GM12878 (cell line): ENCODE measurements around the gene TMBIM1. TPM values are rescaled to one million over a fixed set of nuclear protein-coding genes. Genes with fewer than 3 reads are reported as not detected.
A peak's percentile ranks its signal among the peaks of the same experiment; 100 is the strongest.

Source experiments
- ATAC-seq: fragments of 200-7000 bp; cut with Tn5 transposase; 3 replicates; pipeline ENCODE4 v1.9.1; 2020; ENCODE audit warnings: mild to moderate bottlenecking, moderate library complexity
- BruUV-seq: library from RNA; stranded (reverse); fragments of 400-500 nt; replicated peaks from 2 replicates; lab custom pipeline; 2021; lab: Mats Ljungman, UMichigan
- CTCF ChIA-PET: fragments of 300-600 bp; sonication (Branson Sonifier 250); formaldehyde crosslinking; extraction: SDS; loops from one replicate; lab custom pipeline; 2021; ENCODE audit warnings: inconsistent platforms; lab: Yijun Ruan, JAX
- POLR2A ChIA-PET: fragments of 350-600 bp; formaldehyde crosslinking; extraction: SDS; loops from one replicate; lab custom pipeline; 2021; ENCODE audit warnings: inconsistent platforms; lab: Charles Lee
- RAD21 ChIA-PET: fragments of 300-600 bp; sonication (Branson Sonifier 250); formaldehyde crosslinking; loops from one replicate; lab custom pipeline; 2023; ENCODE audit warnings: antibody characterized with exemption; ENCODE audit not compliant: unreplicated experiment; lab: Charles Lee
- SMC1A ChIA-PET: fragments of 300-600 bp; sonication (Branson Sonifier 250); formaldehyde crosslinking; loops from one replicate; lab custom pipeline; 2023; ENCODE audit not compliant: unreplicated experiment, uncharacterized antibody; lab: Charles Lee
- DNase-seq: peaks from one replicate; pipeline ENCODE4 v3.0.0-alpha.2; 2011; ENCODE audit warnings: low read depth, low spot score
- FAIRE-seq: peaks from 3 replicates; lab custom pipeline; 2011; peaks lifted over from hg19 to GRCh38; lab: Jason Lieb, UNC
- H2AFZ ChIP-seq: 2 replicates; pipeline ENCODE4 v1.6.0; 2011; ENCODE audit warnings: low read depth, low read length, control low read depth; ENCODE audit not compliant: control insufficient read depth
- H3K27ac ChIP-seq: 2 replicates; pipeline ENCODE4 v1.5.1; 2011; ENCODE audit warnings: control low read depth; ENCODE audit not compliant: control insufficient read depth, insufficient read depth
- H3K27me3 ChIP-seq, 2 experiments: replicated peaks in 1 of 2; 2 replicates each; pipeline versions ENCODE4 v1.6.0 to v1.6.1; 2011; ENCODE audit warnings: low read length in 1 of 2; ENCODE audit not compliant: control insufficient read depth in 2 of 2, insufficient read depth in 2 of 2
- H3K36me3 ChIP-seq, 2 experiments: 2 replicates each; pipeline ENCODE4 v1.5.1; 2011; ENCODE audit warnings: low read length in 1 of 2; ENCODE audit not compliant: control insufficient read depth in 2 of 2, insufficient read depth in 2 of 2
- H3K4me1 ChIP-seq: 2 replicates; pipeline ENCODE4 v1.6.1; 2011; ENCODE audit warnings: mild to moderate bottlenecking, low read length, moderate library complexity, mixed read lengths; ENCODE audit not compliant: control insufficient read depth, insufficient read depth
- H3K4me2 ChIP-seq: 2 replicates; pipeline ENCODE4 v1.6.0; 2011; ENCODE audit warnings: control low read depth; ENCODE audit not compliant: control insufficient read depth, insufficient read depth
- H3K4me3 ChIP-seq: fragments of 200-600 bp; sonication (generic); 2 replicates; pipeline ENCODE4 v1.5.1; 2016
- H3K79me2 ChIP-seq: 2 replicates; pipeline ENCODE4 v1.6.0; 2011; ENCODE audit warnings: low read length; ENCODE audit not compliant: control insufficient read depth, insufficient read depth
- H3K9ac ChIP-seq: 2 replicates; pipeline ENCODE4 v1.8.0; 2011; ENCODE audit warnings: low read length, control low read depth, mixed read lengths; ENCODE audit not compliant: control insufficient read depth, insufficient read depth
- H3K9me3 ChIP-seq: replicated peaks from 3 replicates; pipeline ENCODE4 v1.5.1; 2011; ENCODE audit warnings: mild to moderate bottlenecking, low read length; ENCODE audit not compliant: control insufficient read depth, insufficient read depth
- H4K20me1 ChIP-seq: 2 replicates; pipeline ENCODE4 v1.6.0; 2011; ENCODE audit not compliant: control insufficient read depth, insufficient read depth
- CEBPB ChIP-seq, 2 experiments: fragments of 150-350 bp in 1 of 2; IDR thresholded peaks; 2 replicates each; pipeline ENCODE4 v1.6.1; 2012 to 2014; ENCODE audit warnings: low read depth in 2 of 2, low read length in 2 of 2, borderline replicate concordance in 1 of 2, inconsistent platforms in 1 of 2
- KAT2A ChIP-seq: conservative IDR thresholded peaks from 2 replicates; pipeline ENCODE4 v1.6.1; 2011; ENCODE audit warnings: low read depth, low read length; ENCODE audit not compliant: control insufficient read depth
- NR2F1 ChIP-seq: fragments of 450-650 bp; conservative IDR thresholded peaks from 2 replicates; pipeline ENCODE4 v1.6.1; 2017; ENCODE audit warnings: mild to moderate bottlenecking
- TCF12 ChIP-seq: IDR thresholded peaks from 2 replicates; pipeline ENCODE4 v1.6.1; 2011; ENCODE audit warnings: low read depth, mild to moderate bottlenecking, low read length
- ZNF217 ChIP-seq: fragments of 450-650 bp; IDR thresholded peaks from 2 replicates; pipeline ENCODE4 v1.6.1; 2017; ENCODE audit warnings: antibody characterized with exemption, mild to moderate bottlenecking
- ZZZ3 ChIP-seq: IDR thresholded peaks from 2 replicates; pipeline ENCODE4 v1.6.1; 2011; ENCODE audit warnings: low read depth; ENCODE audit not compliant: control insufficient read depth, insufficient read length
- WGBS: methylation state at CpG from one replicate; pipeline ENCODE4 v1.1.6; 2016; ENCODE audit warnings: low lambda C conversion rate; ENCODE audit not compliant: insufficient replicate concordance, insufficient coverage; ENCODE audit errors: missing lambda C conversion rate; 5-methylcytosine and 5-hydroxymethylcytosine counted together
- in situ Hi-C: fragments of 300-500 bp; cut with MboI; formaldehyde crosslinking; loops from 9 replicates; pipeline ENCODE4 v1.14.3; 2018; ENCODE audit warnings: mixed read lengths
- intact Hi-C: fragments of 100-400 bp; cut with micrococcal nuclease; formaldehyde crosslinking; loops from one replicate; pipeline ENCODE4 v1.14.2; 2022; ENCODE audit not compliant: unreplicated experiment
- polyA plus RNA-seq, 11 experiments: library from polyadenylated mRNA; depleted of rRNA in 4 of 11; unstranded in 6 of 11; stranded (reverse) in 5 of 11; fragments of >200 nt; fragmentation: Nextera tagmentation in 4 of 11; fragmentation: Illumina TruSeq in 1 of 11; extraction: Ambion mirVana in 4 of 11; extraction: Trizol in 1 of 11; gene quantifications; 1 replicate in 1 of 11; 2 replicates in 10 of 11; pipeline versions ENCODE4 v1.2.1 to v1.2.3, GENCODE V29; 2011 to 2016; ENCODE audit warnings: inconsistent platforms in 2 of 11, missing spikeins in 2 of 11, low read depth in 1 of 11
- total RNA-seq, 4 experiments: library from RNA; depleted of rRNA in 3 of 4; stranded (reverse); fragments of >200 nt in 3 of 4; fragmentation: Illumina TruSeq in 1 of 4; extraction: Trizol in 1 of 4; gene quantifications; 2 replicates each; pipeline versions ENCODE4 v1.2.1 to v1.2.3, GENCODE V29; 2013 to 2021
- TF ChIP-seq, protein P1 (sequence below): IDR thresholded peaks from 2 replicates; pipeline ENCODE4 v1.6.1; 2012; ENCODE audit warnings: mild to moderate bottlenecking, low read depth, low read length
- TF ChIP-seq, protein P2 (sequence below): IDR thresholded peaks from 2 replicates; pipeline ENCODE4 v1.6.1; 2012; ENCODE audit warnings: low read length, inconsistent platforms
- TF ChIP-seq, protein P3 (sequence below): fragments of 450-650 bp; IDR thresholded peaks from 2 replicates; pipeline ENCODE4 v1.6.1; 2016; ENCODE audit warnings: mild to moderate bottlenecking
- TF ChIP-seq, protein P4 (sequence below): IDR thresholded peaks from 2 replicates; pipeline ENCODE4 v1.6.1; 2011; ENCODE audit warnings: low read depth, low read length, improper control_type of control experiment, borderline replicate concordance

TMBIM1 gene
- total and polyA plus RNA-seq, 10 of the 15 experiments (the other 5 are each of a cell fraction or from before 2014, with no cell fraction given) = 6.1 to 38.3 (median 26.2) TPM

DNA sequence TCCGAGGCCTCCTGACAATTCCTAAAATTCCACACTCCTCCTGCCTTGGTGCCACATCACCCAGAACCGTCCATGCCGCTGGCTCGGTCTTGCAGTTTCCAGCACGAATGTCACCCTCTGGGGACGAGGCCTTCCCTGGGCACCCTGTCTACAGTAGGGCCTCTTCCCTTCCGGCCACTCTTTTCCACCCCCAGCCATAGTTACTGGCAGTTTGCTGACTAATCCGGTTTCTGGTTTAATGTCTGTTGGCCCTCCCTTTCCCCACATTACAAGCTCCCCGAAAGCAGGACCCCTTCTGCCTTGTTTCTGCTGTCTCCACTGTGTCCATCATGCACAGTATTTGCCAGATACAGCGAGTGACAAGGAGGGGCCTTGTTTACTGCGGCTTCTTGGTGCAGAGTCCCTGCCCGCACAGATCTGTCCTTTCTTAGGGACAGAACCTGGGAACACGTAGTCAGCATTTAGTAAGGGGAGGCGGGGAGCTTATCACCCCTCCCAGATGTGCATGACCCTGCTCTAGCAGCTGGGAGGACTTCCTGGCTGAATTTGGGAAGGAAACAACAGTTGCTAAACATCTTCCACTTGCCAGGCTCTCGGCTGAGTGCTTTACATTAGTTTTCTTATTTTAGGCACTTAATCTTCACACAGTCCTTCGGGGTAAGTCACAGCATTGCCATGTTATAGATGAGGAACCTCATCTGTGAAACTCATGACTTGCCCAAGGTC lies 40.8 kb upstream of the TMBIM1 start:
- no TSS peak for BruUV-seq
- Histone ChIP-seq H3K27ac (peak overlapping the region; percentile 27; the same call in 1 of the 2 replicates), H3K36me3 (no peaks in the 10 kb centered on the region), H2AFZ (peak overlapping the region; percentile 61), H3K4me1 (peaks cover 49% of the 10 kb centered on the region), H3K27me3 (no peaks in the 10 kb centered on the region), H3K4me3 (no peak overlapping the region), H3K9ac (no peak overlapping the region; the same call in 1 of the 2 replicates), H3K4me2 (peak overlapping the region; percentile 41; the same call in 1 of the 2 replicates), H4K20me1 (no peaks in the 10 kb centered on the region), H3K9me3 (peaks cover 1% of the 10 kb centered on the region; the same call in 2 of the 3 replicates), H3K79me2 (no peaks in the 10 kb centered on the region; the same call in 1 of the 2 replicates)
- in situ Hi-C loops (no loop called here), intact Hi-C loops (no loop called here)
- ChIA-PET SMC1A (interaction anchor here (0.6 to 2.8 kb wide), 4 partner anchors 17 to 64 kb away, joined by 3 to 12 read pairs (median 4); partner anchors contain the start of gene CATIP), POLR2A (interaction anchor here (0.6 to 1.3 kb wide), 2 partner anchors 10 to 39 kb away, joined by 3 to 4 read pairs; no protein-coding TSS in a partner anchor), RAD21 (interaction anchor here (1.1 to 1.9 kb wide), 3 partner anchors 24 to 62 kb away, joined by 3 to 9 read pairs (median 4); partner anchors contain the start of gene CATIP), CTCF (interaction anchor here (1.7 to 2.2 kb wide), 3 partner anchors 23 to 31 kb away, joined by 5 to 14 read pairs (median 12); partner anchors contain the start of gene CATIP)
- DNase-seq (no peak), ATAC-seq (no peak), FAIRE-seq (no peak)
- WGBS = 16% methylated on average over 16 of the region's 16 CpGs
- TF ChIP-seq ZNF217 (no peak), CEBPB (IDR thresholded peaks at IDR 0.05; ENCODE audit: borderline replicate concordance in 1 of 2, low read depth in 2 of 2, low read length in 2 of 2) (no peak), KAT2A (no peak), NR2F1 (no peak), TCF12 (no peak), ZZZ3 (no peak)
- TF ChIP-seq, protein P1, sequence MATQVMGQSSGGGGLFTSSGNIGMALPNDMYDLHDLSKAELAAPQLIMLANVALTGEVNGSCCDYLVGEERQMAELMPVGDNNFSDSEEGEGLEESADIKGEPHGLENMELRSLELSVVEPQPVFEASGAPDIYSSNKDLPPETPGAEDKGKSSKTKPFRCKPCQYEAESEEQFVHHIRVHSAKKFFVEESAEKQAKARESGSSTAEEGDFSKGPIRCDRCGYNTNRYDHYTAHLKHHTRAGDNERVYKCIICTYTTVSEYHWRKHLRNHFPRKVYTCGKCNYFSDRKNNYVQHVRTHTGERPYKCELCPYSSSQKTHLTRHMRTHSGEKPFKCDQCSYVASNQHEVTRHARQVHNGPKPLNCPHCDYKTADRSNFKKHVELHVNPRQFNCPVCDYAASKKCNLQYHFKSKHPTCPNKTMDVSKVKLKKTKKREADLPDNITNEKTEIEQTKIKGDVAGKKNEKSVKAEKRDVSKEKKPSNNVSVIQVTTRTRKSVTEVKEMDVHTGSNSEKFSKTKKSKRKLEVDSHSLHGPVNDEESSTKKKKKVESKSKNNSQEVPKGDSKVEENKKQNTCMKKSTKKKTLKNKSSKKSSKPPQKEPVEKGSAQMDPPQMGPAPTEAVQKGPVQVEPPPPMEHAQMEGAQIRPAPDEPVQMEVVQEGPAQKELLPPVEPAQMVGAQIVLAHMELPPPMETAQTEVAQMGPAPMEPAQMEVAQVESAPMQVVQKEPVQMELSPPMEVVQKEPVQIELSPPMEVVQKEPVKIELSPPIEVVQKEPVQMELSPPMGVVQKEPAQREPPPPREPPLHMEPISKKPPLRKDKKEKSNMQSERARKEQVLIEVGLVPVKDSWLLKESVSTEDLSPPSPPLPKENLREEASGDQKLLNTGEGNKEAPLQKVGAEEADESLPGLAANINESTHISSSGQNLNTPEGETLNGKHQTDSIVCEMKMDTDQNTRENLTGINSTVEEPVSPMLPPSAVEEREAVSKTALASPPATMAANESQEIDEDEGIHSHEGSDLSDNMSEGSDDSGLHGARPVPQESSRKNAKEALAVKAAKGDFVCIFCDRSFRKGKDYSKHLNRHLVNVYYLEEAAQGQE = no peak
- TF ChIP-seq, protein P2, sequence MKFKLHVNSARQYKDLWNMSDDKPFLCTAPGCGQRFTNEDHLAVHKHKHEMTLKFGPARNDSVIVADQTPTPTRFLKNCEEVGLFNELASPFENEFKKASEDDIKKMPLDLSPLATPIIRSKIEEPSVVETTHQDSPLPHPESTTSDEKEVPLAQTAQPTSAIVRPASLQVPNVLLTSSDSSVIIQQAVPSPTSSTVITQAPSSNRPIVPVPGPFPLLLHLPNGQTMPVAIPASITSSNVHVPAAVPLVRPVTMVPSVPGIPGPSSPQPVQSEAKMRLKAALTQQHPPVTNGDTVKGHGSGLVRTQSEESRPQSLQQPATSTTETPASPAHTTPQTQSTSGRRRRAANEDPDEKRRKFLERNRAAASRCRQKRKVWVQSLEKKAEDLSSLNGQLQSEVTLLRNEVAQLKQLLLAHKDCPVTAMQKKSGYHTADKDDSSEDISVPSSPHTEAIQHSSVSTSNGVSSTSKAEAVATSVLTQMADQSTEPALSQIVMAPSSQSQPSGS = no peak
- TF ChIP-seq, protein P3, sequence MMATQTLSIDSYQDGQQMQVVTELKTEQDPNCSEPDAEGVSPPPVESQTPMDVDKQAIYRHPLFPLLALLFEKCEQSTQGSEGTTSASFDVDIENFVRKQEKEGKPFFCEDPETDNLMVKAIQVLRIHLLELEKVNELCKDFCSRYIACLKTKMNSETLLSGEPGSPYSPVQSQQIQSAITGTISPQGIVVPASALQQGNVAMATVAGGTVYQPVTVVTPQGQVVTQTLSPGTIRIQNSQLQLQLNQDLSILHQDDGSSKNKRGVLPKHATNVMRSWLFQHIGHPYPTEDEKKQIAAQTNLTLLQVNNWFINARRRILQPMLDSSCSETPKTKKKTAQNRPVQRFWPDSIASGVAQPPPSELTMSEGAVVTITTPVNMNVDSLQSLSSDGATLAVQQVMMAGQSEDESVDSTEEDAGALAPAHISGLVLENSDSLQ = 0 out of 2 replicates have a peak, but pooled peaks have one; percentile 15
- TF ChIP-seq, protein P4, sequence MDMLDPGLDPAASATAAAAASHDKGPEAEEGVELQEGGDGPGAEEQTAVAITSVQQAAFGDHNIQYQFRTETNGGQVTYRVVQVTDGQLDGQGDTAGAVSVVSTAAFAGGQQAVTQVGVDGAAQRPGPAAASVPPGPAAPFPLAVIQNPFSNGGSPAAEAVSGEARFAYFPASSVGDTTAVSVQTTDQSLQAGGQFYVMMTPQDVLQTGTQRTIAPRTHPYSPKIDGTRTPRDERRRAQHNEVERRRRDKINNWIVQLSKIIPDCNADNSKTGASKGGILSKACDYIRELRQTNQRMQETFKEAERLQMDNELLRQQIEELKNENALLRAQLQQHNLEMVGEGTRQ = no peak
